Forelimb muscle (tissue), 1 donor: ENCODE measurements around the gene NRL. TPM values are rescaled to one million over a fixed set of nuclear protein-coding genes. Genes with fewer than 3 reads are reported as not detected.

Source experiments
- DNase-seq: peaks from one replicate; pipeline ENCODE4 v3.0.0-alpha.2; 2013; ENCODE audit warnings: low read depth
- polyA plus RNA-seq: library from polyadenylated mRNA; unstranded; fragments of 120-200 nt; gene quantifications from one replicate; pipeline ENCODE4 v1.2.1, GENCODE V29; 2013; ENCODE audit not compliant: insufficient read length

Gene NRL
- polyA plus RNA-seq, result 1.8 TPM

DNA sequence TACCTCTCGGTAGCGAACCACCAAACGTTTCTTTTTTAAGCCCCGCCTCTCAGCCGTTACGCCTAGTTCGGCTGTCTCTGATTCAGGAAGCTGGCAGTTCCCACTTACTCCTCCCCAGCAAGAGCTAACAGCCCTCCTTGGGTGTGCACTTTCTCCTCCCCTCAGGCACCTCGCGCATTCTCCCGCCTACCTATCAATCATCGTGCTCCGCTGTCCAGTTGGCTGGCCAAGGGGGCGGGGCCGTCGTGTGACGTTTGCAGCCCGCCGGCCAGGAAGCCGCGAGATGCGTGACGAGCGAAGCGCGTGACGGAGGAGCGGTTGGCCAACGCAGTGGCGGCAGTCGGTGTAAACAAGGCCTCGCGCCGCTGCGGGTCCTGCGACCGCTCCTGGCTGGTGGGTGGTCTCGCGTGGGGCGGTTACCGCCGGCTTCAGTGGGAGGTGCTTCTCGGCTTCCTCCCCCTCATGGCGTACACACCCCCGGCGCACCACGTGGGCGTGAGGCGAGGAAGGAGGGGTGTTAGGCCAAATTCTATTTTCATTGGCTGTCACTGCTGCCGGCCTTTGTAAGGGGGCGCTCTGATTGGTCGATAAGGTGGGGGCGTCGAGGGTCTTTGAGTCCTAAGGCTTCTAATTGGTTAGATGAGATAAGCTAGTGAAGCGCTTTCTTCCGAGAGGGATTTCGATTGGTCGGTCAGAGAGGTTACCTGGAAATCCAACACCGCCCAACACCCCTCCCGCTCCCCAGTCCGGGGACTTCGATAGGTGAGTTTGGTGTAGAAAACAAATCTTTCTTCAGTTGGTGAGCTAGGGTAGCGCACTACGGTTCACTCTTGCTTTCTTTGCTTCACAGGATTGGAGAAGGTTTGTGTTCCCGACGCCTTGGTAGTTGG lies at the start of gene NRL, which contains the start of gene DCAF11:
Gene NRL (minus strand): TSS at position 418 of the 890 bp plus-strand sequence. CDS start 32,101 bp downstream, outside the sequence.
Gene DCAF11 (plus strand): TSS at position 246 of the 890 bp plus-strand sequence. CDS start 818 bp downstream, outside the sequence.
- peak; percentile 98 for DNase-seq

DNA sequence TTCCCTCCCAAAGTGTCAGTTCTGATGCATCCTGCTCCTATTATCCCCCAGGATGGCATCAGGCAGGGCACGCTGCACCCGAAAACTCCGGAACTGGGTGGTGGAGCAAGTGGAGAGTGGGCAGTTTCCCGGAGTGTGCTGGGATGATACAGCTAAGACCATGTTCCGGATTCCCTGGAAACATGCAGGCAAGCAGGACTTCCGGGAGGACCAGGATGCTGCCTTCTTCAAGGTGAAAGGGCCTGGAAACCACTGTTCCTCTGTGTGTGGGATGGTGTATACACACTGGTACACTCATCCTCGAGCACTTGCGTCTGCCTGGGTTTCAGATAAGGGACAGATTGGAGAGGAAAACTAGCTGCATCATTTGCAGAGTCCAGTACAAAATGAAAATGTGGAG lies 47.3 kb upstream of the NRL start:
- no peak for DNase-seq

DNA sequence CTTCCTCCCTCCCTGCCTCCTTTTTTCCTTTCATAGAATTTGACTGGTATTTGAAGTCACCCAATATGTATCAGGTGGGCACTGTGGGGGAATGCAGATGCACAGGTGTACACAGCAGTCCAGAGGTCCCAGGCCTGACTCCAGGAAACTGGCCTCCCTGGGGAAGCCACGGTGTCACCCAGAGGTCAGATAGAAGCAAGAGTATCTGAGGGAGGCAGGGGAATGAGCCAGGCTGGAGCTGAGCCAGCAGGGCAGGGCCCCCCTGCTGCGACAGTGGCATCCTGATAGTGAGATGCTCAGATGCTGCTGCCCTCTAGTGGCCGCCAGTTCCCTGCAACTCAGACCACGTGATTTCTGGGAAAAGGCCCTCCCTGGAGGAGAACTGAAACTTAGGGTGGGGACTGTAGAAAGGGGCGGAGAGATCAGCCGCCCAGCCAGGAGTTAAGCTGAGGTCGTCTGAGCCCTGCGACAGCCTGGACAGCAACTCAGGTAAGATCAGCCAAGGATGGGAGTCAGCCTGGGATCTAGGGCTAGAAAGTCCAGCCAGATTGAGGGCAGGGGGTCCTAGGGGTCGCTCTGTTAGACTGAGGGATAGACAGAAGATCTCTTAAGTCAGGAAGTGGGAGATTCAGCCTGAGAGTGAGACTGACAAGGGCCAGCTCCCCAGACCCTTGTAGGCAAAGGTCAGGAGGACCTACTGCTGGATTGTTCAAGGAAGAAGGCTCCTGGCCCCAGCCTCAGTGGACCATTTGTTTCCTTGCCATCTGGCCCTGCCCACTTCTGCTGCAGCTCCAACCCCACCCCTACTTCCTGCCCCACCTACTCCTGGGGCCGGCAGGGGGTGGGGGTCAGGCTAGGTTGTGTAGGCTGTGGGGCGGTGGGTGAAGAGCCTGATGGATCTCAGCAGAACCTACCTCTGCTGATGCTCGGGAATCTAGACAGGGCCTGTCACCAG lies 46.4 kb upstream of the NRL start, which contains the start of gene IRF9:
Gene IRF9 (plus strand): TSS at position 416 of the 955 bp plus-strand sequence. CDS start 880 bp downstream, outside the sequence.
- DNase-seq, result peak; percentile 91

DNA sequence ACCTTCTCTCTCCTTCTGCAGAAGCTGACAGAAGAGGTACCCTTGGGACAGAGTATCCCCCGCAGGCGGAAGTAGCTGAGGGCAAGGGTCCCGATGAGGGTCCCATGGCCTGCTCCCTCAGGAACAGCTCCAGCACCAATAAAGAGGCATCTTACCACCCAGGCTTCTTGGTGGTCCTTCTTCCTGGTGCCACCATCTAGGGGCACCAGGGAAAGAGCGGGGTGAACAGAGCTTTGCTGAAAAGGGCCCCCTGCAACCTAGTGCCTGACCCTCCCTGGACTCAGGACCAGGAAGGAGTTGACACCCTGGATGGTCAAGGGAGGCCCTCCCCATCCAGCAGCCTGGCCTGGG lies 45.7 kb upstream of the NRL start:
- no peak for DNase-seq

DNA sequence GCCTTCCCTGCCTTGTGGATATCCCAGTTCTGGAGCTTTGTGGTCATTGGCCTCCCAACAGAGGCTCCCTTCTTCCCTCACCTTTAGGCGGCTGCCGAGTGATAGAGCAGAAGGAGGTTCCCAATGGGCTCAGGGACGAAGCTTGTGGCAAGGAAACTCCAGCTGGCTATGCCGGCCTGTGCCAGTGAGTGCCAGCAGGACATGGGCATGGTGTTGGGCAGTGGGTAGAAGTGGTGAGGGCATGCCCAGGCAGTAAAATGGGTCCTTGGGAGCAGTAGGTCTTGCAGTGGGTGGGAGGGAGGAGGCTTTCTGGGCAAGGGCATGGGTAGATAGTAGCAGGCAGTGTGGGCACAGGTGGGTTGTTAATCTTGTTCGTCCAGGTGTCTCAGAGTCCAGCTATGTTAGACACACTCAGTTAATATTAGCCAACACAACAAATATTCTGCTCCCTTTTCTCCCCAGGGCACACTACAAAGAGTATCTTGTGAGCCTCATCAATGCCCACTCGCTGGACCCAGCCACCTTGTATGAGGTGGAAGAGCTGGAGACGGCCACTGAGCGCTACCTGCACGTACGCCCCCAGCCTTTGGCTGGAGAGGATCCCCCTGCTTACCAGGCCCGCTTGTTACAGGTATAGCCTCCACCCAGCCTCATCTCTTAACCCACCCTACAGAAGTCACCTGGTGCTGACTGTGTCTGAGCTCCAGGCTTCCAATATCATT lies 45.2 kb upstream of the NRL start:
- DNase-seq, result no peak

DNA sequence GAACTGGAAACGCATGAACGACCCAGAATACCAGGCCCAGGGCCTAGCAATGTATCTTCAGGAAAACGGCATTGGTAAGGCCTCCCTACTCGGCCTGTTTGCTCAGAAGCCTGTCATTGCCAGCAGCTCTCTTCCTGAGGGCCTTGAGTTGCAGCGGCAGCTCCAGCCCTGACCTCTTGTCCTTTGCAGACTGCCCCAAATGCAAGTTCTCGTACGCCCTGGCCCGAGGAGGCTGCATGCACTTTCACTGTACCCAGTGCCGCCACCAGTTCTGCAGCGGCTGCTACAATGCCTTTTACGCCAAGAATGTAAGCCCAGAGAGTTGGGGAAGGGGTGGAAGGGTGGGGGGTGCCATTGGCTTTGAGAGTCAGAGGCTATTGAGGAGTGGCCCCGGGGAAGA lies 42.6 kb upstream of the NRL start:
- no peak for DNase-seq

DNA sequence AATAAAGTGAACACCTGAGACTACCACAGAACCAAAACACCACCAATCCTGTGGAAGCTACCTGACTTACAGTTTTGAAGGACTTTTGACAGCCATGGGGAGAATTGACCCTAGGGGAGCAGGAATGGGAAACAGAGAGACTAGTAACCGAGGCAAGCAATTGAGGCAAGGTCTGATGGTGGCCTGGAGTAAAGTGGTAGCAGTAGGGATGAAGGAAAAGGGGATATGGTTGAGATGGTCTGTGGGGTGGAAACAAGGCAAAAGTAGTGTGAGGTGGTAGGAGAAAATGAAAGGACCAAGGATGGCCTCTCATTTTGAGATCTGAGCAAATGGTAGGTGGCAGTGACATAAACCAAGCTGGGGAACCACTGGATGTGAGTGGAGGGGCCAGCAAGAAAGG lies 42.1 kb upstream of the NRL start:
- DNase-seq, result no peak

DNA sequence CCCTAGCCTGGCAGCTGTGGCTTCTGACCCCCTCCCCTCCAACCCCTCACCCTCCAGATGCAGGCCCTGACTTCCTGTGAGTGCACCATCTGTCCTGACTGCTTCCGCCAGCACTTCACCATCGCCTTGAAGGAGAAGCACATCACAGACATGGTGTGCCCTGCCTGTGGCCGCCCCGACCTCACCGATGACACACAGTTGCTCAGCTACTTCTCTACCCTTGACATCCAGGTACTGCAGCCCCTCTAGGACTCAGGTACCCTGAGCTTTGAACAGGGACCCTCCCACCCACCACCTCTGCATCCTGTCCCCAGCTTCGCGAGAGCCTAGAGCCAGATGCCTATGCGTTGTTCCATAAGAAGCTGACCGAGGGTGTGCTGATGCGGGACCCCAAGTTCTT lies 40.4 kb upstream of the NRL start:
- no peak for DNase-seq

DNA sequence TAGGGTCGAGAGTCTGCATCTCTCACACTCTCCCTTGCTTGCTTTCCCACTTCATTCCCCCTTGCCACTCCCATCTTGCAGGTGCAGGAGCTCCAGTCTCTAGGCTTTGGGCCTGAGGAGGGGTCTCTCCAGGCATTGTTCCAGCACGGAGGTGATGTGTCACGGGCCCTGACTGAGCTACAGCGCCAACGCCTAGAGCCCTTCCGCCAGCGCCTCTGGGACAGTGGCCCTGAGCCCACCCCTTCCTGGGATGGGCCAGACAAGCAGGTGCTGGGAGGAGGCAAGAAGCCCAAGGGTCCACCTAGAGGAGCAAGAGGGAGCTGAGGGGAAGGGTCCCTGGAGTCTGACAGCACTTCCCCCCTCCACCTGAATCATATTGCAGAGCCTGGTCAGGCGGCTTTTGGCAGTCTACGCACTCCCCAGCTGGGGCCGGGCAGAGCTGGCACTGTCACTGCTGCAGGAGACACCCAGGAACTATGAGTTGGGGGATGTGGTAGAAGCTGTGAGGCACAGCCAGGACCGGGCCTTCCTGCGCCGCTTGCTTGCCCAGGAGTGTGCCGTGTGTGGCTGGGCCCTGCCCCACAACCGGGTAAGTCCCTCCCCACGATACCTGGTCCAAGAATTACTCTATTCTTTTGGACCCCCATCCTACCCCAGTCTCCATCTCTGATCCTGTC lies 36.8 kb upstream of the NRL start:
- no peak for DNase-seq

DNA sequence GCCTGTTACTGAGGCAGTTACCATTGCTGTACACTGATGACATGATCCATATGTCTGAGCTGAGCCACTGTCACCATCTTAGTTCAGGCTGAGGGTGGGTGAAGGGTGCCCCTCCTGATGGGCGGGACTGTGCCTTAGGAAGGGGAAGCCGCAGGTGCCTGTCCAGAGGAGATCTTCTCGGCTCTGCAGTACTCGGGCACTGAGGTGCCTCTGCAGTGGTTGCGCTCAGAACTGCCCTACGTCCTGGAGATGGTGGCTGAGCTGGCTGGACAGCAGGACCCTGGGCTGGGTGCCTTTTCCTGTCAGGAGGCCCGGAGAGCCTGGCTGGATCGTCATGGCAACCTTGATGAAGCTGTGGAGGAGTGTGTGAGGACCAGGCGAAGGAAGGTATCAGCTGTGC lies 36.2 kb upstream of the NRL start:
- DNase-seq, result no peak

DNA sequence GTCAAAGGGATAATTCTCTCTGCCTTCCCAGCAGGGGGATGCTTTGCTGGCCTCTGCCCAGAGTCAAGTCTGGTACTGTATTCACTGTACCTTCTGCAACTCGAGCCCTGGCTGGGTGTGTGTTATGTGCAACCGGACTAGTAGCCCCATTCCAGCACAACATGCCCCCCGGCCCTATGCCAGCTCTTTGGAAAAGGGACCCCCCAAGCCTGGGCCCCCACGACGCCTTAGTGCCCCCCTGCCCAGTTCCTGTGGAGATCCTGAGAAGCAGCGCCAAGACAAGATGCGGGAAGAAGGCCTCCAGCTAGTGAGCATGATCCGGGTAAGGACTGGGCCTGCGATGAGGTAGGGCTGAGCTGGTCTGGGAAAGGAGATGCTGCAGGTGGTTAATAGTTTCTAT lies 35.8 kb upstream of the NRL start:
- DNase-seq, result no peak

DNA sequence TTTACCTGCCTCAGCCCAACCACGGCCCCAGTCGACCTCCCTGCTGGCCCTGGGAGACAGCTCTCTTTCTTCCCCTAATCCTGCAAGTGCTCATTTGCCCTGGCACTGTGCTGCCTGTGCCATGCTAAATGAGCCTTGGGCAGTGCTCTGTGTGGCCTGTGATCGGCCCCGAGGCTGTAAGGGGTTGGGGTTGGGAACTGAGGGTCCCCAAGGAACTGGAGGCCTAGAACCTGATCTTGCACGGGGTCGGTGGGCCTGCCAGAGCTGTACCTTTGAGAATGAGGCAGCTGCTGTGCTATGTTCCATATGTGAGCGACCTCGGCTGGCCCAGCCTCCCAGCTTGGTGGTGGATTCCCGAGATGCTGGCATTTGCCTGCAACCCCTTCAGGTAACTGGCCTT lies 35.3 kb upstream of the NRL start:
- DNase-seq, result no peak

DNA sequence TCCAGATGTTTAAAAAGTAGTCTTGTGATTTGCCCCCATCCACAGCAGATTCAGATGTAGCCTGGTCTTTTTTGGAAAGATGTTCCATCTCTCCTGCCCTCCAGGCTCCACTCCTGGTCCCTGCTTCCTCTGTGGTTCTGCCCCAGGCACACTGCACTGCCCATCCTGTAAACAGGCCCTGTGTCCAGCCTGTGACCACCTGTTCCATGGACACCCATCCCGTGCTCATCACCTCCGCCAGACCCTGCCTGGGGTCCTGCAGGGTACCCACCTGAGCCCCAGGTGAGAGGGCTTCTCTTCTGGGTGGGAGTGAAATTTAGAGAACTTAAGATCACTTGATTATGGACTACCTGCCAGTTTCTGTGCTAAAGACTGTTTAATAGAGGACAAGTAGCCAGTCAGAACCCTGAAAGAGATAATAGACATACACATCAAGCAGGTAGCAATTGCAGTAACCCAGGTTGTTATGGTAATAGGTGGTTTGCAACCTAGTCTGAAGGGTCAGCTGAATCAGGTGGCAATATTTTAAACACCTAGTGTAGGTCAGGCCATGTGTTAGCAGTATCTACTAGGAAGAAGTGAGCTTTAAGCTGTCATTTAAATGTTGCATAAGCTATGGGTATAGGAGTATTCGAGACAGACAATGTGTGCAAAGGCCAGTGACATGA lies 34.7 kb upstream of the NRL start:
- DNase-seq, result no peak

DNA sequence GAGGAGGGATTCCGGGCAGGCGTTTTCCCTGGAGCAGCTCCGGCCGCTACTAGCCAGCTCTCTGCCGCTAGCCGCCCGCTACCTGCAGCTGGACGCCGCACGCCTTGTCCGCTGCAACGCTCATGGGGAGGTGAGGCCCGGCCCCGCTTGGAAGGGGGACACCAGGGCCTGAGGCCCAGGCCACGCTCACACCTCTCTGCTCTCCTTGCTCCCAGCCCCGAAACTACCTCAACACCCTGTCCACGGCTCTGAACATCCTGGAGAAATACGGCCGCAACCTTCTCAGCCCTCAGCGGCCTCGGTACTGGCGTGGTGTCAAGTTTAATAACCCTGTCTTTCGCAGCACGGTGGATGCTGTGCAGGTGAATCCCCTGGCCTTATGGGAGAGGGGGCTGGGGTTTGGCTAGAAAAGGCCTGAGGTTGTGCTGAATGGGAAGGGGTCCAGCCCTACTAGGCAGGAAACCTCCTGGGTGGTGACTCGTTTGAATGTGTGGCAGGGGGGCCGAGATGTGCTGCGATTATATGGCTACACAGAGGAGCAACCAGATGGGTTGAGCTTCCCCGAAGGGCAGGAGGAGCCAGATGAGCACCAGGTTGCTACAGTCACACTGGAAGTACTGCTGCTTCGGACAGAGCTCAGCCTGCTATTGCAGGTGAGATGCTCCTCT lies 33.1 kb upstream of the NRL start:
- no peak for DNase-seq

DNA sequence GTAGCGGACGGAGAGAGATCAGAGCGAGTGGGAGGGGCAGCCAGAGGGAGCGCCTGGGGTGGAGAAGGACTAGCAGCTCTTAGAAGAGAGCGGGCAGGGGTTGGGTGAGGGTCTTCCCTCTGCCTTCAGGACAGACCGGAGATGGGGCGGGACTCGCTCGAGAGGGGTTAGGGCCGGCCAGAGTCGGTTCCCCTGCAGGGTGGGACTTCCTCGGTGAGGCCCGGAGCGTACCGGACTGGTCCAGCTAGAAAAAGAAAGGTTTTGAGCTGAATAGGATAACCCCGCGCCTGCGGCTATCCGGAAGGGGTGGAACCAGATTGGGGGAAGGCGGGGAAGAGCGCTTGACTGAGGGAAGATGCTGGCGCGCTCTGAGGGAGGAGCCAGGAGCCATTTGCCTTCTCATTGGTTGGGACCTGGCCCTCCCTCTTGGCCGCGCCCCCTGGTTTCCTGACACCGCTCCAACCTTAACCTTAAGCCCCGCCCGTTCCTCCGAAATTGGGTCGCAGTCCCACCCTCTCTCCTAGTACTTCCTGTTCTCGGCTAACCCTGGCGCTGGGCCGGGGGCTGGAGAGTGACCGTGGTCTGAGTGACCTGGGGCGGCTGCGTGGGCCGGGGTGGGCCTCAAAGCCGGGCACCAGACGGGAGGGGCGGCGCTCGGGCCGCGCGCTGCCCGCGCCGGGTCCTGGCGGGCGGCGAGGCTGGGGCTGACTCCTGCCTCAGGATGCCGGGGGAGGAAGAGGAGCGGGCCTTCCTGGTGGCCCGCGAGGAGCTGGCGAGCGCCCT lies 32.4 kb upstream of the NRL start, which contains the start of gene RNF31:
Gene RNF31 (plus strand): TSS at position 521 of the 783 bp plus-strand sequence. CDS start 201 bp downstream, at position 722.
- DNase-seq, result peak; percentile 97

DNA sequence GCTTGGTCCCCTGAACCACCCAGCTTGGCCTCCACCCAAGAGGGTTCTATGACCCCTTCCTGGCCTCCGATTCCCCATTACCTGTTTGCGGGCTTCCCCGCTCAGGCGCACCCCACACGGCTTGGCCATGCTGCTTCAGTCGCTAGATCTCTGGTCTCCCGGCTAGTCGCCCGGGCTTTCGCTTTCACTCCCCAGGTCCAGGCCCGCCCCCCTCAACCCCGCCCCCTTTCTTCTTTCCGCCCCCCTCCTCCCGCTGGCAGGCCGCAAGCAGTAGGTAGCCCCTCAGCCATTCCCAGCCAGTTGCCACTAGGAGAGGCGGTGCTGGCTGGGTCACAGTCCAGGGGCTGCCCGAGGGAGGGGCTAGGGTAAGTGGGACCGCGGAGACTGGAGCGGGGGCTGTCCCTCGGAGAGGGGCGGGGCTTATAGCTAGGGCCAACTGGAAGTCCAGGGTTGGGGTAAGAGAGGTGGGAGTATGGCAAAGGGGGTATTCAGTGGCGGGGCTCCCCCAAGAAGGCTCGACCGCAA lies 31.8 kb upstream of the NRL start, which contains the start of gene PSME2:
Gene PSME2 (minus strand): TSS at position 158 of the 525 bp plus-strand sequence. CDS start 29 bp downstream, at position 129.
- peak; percentile 74 for DNase-seq

DNA sequence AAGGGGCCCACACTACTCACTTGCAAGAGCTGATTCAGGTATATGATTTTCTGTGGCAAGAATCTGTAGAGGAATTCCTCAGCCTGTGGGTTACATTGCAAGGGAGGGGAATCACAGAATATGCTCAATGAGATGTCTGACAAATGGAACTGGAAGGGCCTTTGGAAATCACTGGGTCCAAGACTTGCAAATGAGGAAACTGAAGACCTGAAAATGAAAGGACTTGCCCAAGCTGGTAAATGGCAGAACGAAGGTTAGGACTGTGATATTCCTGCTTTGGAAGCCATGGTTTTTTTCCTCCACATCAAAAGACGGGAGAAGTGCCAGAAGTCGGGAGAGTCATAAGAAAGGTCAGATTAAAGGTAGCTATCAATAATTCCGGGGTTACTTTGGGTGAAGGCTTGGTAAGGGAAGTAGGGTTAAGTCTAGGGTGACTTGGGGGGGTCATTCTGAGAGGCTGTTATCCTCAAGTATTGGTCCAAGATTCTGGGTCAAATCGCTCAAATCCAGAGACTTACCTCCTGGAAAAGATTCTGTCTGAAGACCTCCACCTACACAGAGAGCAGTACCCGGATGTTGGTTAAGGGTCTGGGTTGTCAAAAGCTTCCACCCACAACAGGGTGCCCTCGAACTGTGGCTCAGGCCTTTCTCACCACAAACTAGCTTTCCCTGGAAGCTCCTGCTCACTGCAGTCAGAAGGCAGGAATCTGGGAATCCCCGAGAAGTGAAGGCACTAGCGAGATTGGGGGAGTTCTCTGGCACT lies 31.1 kb upstream of the NRL start:
- DNase-seq, result no peak

DNA sequence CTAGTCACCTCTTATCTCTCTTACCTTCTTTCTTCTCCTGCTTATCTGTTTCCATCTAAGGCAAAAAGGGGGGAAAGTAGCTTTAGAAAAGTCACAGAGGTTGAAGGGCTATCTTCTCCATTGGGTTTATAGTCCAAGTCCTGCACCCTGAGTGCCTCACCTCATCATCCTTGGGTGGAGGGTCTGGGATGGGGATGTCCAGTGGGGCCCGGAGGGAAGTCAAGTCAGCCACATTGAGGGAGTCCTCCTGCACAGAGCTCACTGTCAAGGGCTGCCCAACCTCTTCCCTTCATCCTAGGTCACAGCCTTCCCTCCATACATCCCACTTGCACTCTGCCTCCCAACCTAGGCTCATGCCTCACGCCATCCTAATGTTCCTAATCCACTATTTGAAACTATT lies 30.5 kb upstream of the NRL start:
- DNase-seq, result no peak
